ENCODE data around the gene PPP1R15B. TPM values are rescaled to one million over a fixed set of nuclear protein-coding genes. Genes with fewer than 3 reads are reported as not detected.

The PPP1R15B gene
- total RNA-seq, 1 experiment from 2014 or later = 50.7 TPM

GRCh38 chr1:204457666-204458065 is 46.0 kb upstream of the PPP1R15B start:
- DNase-seq = no peak
- Histone ChIP-seq H3K79me2 (ENCODE audit: low read length) (no peaks in the 10 kb centered on the region), H3K27ac (ENCODE audit: low read length) (no peak overlapping the region), H3K9me3 (ENCODE audit: low read length) (no peaks in the 10 kb centered on the region), H3K9ac (ENCODE audit: low read length) (no peak overlapping the region), H2AFZ (ENCODE audit: low read length) (no peak overlapping the region), H3K4me3 (ENCODE audit: low read length) (no peak overlapping the region), H3K4me1 (ENCODE audit: insufficient read depth, low read length) (no peaks in the 10 kb centered on the region), H3K27me3 (ENCODE audit: low read length) (no peaks in the 10 kb centered on the region), H3F3A (ENCODE audit: low read length, unreplicated experiment) (no peaks in the 10 kb centered on the region), H3K4me2 (ENCODE audit: low read length) (no peak overlapping the region), H4K20me1 (ENCODE audit: low read length) (no peaks in the 10 kb centered on the region), H3K9me2 (replicated peaks; ENCODE audit: low read length) (no peaks in the 10 kb centered on the region), H3K36me3 (ENCODE audit: low read depth, low read length) (peaks cover 28% of the 10 kb centered on the region)
- TF ChIP-seq EZH2phosphoT487 (IDR thresholded peaks at IDR 0.05; ENCODE audit: borderline replicate concordance, low read length) (no peak), CTCF (conservative IDR thresholded peaks at IDR 0.05; ENCODE audit: low read depth, low read length) (no peak), EZH2 (IDR thresholded peaks at IDR 0.05; ENCODE audit: low read length, unreplicated experiment) (no peak)
- no peak for ATAC-seq
- intact Hi-C loops (cut with micrococcal nuclease) = no loop called here
- POLR2A ChIA-PET (ENCODE audit: unreplicated experiment) = no interaction called here
- CTCF ChIA-PET = interaction anchor here (0.9 kb wide), 1 partner anchor 14 kb away, joined by 4 read pairs; no protein-coding TSS in a partner anchor
- no TSS peak for BruUV-seq (replicated peaks)

GRCh38 chr1:204456826-204457442 is 45.3 kb upstream of the PPP1R15B start:
- no peaks in the 10 kb centered on the region for H3K9me2 ChIP-seq (replicated peaks; ENCODE audit: low read length)
- TF ChIP-seq EZH2phosphoT487 (IDR thresholded peaks at IDR 0.05; ENCODE audit: borderline replicate concordance, low read length) (no peak), EZH2 (IDR thresholded peaks at IDR 0.05; ENCODE audit: low read length, unreplicated experiment) (no peak), CTCF (conservative IDR thresholded peaks at IDR 0.05; ENCODE audit: low read depth, low read length) (no peak)
- no peak overlapping the region for H2AFZ ChIP-seq (ENCODE audit: low read length)
- H3K4me2 ChIP-seq (ENCODE audit: low read length) = no peak overlapping the region
- ChIA-PET CTCF (interaction anchor here (0.5 to 0.6 kb wide), 2 partner anchors 58 to 60 kb away, joined by 3 read pairs; no protein-coding TSS in a partner anchor), POLR2A (ENCODE audit: unreplicated experiment) (no interaction called here)
- intact Hi-C loops (cut with micrococcal nuclease) = no loop called here
- H3K9ac ChIP-seq (ENCODE audit: low read length) = no peak overlapping the region
- H3K4me3 ChIP-seq (ENCODE audit: low read length) = no peak overlapping the region
- no peaks in the 10 kb centered on the region for H3F3A ChIP-seq (ENCODE audit: low read length, unreplicated experiment)
- ATAC-seq = no peak; the same call in 1 of the 2 replicates
- no peaks in the 10 kb centered on the region for H4K20me1 ChIP-seq (ENCODE audit: low read length)
- no peaks in the 10 kb centered on the region for H3K4me1 ChIP-seq (ENCODE audit: insufficient read depth, low read length)
- peaks cover 28% of the 10 kb centered on the region for H3K36me3 ChIP-seq (ENCODE audit: low read depth, low read length)
- H3K79me2 ChIP-seq (ENCODE audit: low read length) = no peaks in the 10 kb centered on the region
- BruUV-seq (replicated peaks) = no TSS peak
- H3K9me3 ChIP-seq (ENCODE audit: low read length) = no peaks in the 10 kb centered on the region
- H3K27ac ChIP-seq (ENCODE audit: low read length) = no peak overlapping the region
- no peak for DNase-seq
- no peaks in the 10 kb centered on the region for H3K27me3 ChIP-seq (ENCODE audit: low read length)

GRCh38 chr1:204455831-204456145 is 44.2 kb upstream of the PPP1R15B start:
- no peaks in the 10 kb centered on the region for H3K9me3 ChIP-seq (ENCODE audit: low read length)
- H3K27ac ChIP-seq (ENCODE audit: low read length) = no peak overlapping the region
- ATAC-seq = no peak
- BruUV-seq (replicated peaks) = no TSS peak
- no peaks in the 10 kb centered on the region for H4K20me1 ChIP-seq (ENCODE audit: low read length)
- no peaks in the 10 kb centered on the region for H3K27me3 ChIP-seq (ENCODE audit: low read length)
- no peak for DNase-seq
- no peaks in the 10 kb centered on the region for H3K79me2 ChIP-seq (ENCODE audit: low read length)
- no peak overlapping the region for H3K4me2 ChIP-seq (ENCODE audit: low read length)
- ChIA-PET CTCF (interaction anchor here (0.6 kb wide), 1 partner anchor 237 kb away, joined by 3 read pairs; no protein-coding TSS in a partner anchor), POLR2A (ENCODE audit: unreplicated experiment) (no interaction called here)
- no peaks in the 10 kb centered on the region for H3K9me2 ChIP-seq (replicated peaks; ENCODE audit: low read length)
- peaks cover 30% of the 10 kb centered on the region for H3K36me3 ChIP-seq (ENCODE audit: low read depth, low read length)
- peaks cover 8% of the 10 kb centered on the region for H3K4me1 ChIP-seq (ENCODE audit: insufficient read depth, low read length)
- no peak overlapping the region for H3K4me3 ChIP-seq (ENCODE audit: low read length)
- no peak for TF ChIP-seq EZH2phosphoT487 (IDR thresholded peaks at IDR 0.05; ENCODE audit: borderline replicate concordance, low read length)
- TF ChIP-seq CTCF (conservative IDR thresholded peaks at IDR 0.05; ENCODE audit: low read depth, low read length) = no peak
- no peak for TF ChIP-seq EZH2 (IDR thresholded peaks at IDR 0.05; ENCODE audit: low read length, unreplicated experiment)
- H3K9ac ChIP-seq (ENCODE audit: low read length) = no peak overlapping the region
- H3F3A ChIP-seq (ENCODE audit: low read length, unreplicated experiment) = no peaks in the 10 kb centered on the region
- no peak overlapping the region for H2AFZ ChIP-seq (ENCODE audit: low read length)
- intact Hi-C loops (cut with micrococcal nuclease) = no loop called here

Measured in PC-3 (cell line).